ENCODE measurements around the gene RIC8A. TPM values are rescaled to one million over a fixed set of nuclear protein-coding genes. Genes with fewer than 3 reads are reported as not detected.

The RIC8A gene
- total RNA-seq, 1 experiment from 2014 or later, result 180 TPM

DNA sequence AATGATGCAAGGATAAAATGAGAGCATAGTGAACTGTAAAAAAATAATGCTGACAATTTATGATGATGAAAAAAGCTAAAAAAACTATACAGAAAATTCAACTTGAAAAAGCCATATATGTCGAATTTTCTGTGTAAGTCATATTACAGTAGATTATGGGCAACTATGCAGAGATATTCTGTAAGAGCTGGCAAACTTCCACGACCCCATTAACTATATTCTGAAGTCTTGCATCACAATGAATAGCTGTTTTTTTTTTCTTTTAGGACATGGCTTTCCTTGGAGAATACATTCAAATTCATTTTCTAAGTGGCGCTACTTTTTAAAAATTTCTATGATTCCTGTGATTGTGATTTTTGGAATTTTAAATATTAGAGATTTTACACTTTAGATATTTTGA is 47.7 kb downstream of the RIC8A start:
- no peaks in the 10 kb centered on the region for H4K20me1 ChIP-seq (ENCODE audit: low read length)
- POLR2A ChIA-PET (ENCODE audit: unreplicated experiment), result no interaction called here
- H3K9me2 ChIP-seq (replicated peaks; ENCODE audit: low read length), result no peaks in the 10 kb centered on the region
- H3K27me3 ChIP-seq (ENCODE audit: low read length), result no peaks in the 10 kb centered on the region
- H3K4me2 ChIP-seq (ENCODE audit: low read length), result no peak overlapping the region
- no peak overlapping the region for H3K9ac ChIP-seq (ENCODE audit: low read length)
- TF ChIP-seq EZH2phosphoT487 (IDR thresholded peaks at IDR 0.05; ENCODE audit: borderline replicate concordance, low read length) (no peak), EZH2 (IDR thresholded peaks at IDR 0.05; ENCODE audit: low read length, unreplicated experiment) (no peak)
- TF ChIP-seq, protein P1, sequence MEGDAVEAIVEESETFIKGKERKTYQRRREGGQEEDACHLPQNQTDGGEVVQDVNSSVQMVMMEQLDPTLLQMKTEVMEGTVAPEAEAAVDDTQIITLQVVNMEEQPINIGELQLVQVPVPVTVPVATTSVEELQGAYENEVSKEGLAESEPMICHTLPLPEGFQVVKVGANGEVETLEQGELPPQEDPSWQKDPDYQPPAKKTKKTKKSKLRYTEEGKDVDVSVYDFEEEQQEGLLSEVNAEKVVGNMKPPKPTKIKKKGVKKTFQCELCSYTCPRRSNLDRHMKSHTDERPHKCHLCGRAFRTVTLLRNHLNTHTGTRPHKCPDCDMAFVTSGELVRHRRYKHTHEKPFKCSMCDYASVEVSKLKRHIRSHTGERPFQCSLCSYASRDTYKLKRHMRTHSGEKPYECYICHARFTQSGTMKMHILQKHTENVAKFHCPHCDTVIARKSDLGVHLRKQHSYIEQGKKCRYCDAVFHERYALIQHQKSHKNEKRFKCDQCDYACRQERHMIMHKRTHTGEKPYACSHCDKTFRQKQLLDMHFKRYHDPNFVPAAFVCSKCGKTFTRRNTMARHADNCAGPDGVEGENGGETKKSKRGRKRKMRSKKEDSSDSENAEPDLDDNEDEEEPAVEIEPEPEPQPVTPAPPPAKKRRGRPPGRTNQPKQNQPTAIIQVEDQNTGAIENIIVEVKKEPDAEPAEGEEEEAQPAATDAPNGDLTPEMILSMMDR (conservative IDR thresholded peaks at IDR 0.05; ENCODE audit: low read depth, low read length), result no peak
- H3K36me3 ChIP-seq (ENCODE audit: low read depth, low read length), result peaks cover 19% of the 10 kb centered on the region; the same call in 1 of the 2 replicates
- BruUV-seq (replicated peaks), result no TSS peak
- H3K4me1 ChIP-seq (ENCODE audit: insufficient read depth, low read length), result no peaks in the 10 kb centered on the region
- no peaks in the 10 kb centered on the region for H3K9me3 ChIP-seq (ENCODE audit: low read length)
- intact Hi-C loops (cut with micrococcal nuclease), result no loop called here
- CTCF ChIA-PET, result no interaction called here
- ATAC-seq, result no peak
- no peaks in the 10 kb centered on the region for H3K79me2 ChIP-seq (ENCODE audit: low read length)
- H3F3A ChIP-seq (ENCODE audit: low read length, unreplicated experiment), result no peaks in the 10 kb centered on the region
- H3K4me3 ChIP-seq (ENCODE audit: low read length), result no peak overlapping the region
- H2AFZ ChIP-seq (ENCODE audit: low read length), result no peak overlapping the region
- H3K27ac ChIP-seq (ENCODE audit: low read length), result no peak overlapping the region
- no peak for DNase-seq

GRCh38 chr11:255816-256215 is 48.3 kb downstream of the RIC8A start:
- TF ChIP-seq, protein P1 (conservative IDR thresholded peaks at IDR 0.05; ENCODE audit: low read depth, low read length), result no peak
- TF ChIP-seq EZH2 (IDR thresholded peaks at IDR 0.05; ENCODE audit: low read length, unreplicated experiment), result no peak
- TF ChIP-seq EZH2phosphoT487 (IDR thresholded peaks at IDR 0.05; ENCODE audit: borderline replicate concordance, low read length), result no peak
- ChIA-PET POLR2A (ENCODE audit: unreplicated experiment) (no interaction called here), CTCF (no interaction called here)
- intact Hi-C loops (cut with micrococcal nuclease), result no loop called here
- H3K27ac ChIP-seq (ENCODE audit: low read length), result no peak overlapping the region
- DNase-seq, result no peak
- no peak overlapping the region for H3K4me3 ChIP-seq (ENCODE audit: low read length)
- no peak overlapping the region for H3K4me2 ChIP-seq (ENCODE audit: low read length)
- no peaks in the 10 kb centered on the region for H3K27me3 ChIP-seq (ENCODE audit: low read length)
- no peaks in the 10 kb centered on the region for H3K9me3 ChIP-seq (ENCODE audit: low read length)
- H2AFZ ChIP-seq (ENCODE audit: low read length), result no peak overlapping the region
- no peaks in the 10 kb centered on the region for H3K9me2 ChIP-seq (replicated peaks; ENCODE audit: low read length)
- no peaks in the 10 kb centered on the region for H4K20me1 ChIP-seq (ENCODE audit: low read length)
- H3K9ac ChIP-seq (ENCODE audit: low read length), result no peak overlapping the region
- H3K4me1 ChIP-seq (ENCODE audit: insufficient read depth, low read length), result no peaks in the 10 kb centered on the region
- BruUV-seq (replicated peaks), result no TSS peak
- no peaks in the 10 kb centered on the region for H3F3A ChIP-seq (ENCODE audit: low read length, unreplicated experiment)
- H3K79me2 ChIP-seq (ENCODE audit: low read length), result no peaks in the 10 kb centered on the region
- peaks cover 16% of the 10 kb centered on the region; the same call in 1 of the 2 replicates for H3K36me3 ChIP-seq (ENCODE audit: low read depth, low read length)
- ATAC-seq, result no peak

DNA sequence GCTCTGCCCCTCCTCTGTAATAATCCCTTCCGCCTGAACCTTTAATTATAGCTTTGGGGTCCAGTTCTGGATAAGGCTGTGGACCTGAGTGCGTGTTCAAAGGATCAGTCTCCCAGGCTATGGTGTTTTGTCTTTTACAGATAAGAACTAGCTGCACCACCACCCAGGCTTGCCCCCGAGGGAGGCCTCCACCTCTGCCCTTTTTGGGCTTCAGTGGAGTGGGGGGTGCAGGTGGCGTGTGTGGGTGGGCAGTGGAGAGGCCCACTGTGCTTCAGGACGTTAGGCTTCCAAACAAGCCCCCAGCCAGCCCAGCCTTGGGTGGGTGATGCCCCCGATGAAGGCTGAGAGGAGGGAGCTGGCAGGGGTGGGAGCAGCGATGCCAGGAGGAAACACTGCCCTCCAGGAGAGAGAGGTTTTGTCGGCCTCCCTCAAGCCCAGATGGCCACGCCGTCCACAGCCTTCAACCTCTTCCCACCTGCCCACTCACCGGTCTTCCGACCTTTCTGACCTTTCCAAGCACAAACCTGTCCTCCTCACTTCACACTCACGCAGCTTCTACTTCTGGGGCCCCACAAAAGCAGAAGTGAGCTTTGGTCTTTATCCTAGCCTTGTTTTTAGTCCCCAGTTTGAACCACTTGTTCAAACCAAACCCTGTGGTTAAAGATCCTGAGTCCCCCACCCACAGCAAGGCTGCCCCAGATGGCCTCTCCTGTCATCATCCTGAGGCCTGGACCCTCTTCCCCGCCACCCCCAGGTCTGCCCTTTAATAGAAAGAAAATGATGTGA is 49.6 kb downstream of the RIC8A start:
- peaks cover 11% of the 10 kb centered on the region; the same call in 1 of the 2 replicates for H3K36me3 ChIP-seq (ENCODE audit: low read depth, low read length)
- H2AFZ ChIP-seq (ENCODE audit: low read length), result no peak overlapping the region
- no peaks in the 10 kb centered on the region for H3K27me3 ChIP-seq (ENCODE audit: low read length)
- ChIA-PET POLR2A (ENCODE audit: unreplicated experiment) (no interaction called here), CTCF (no interaction called here)
- no peak for TF ChIP-seq EZH2 (IDR thresholded peaks at IDR 0.05; ENCODE audit: low read length, unreplicated experiment)
- TF ChIP-seq, protein P1 (conservative IDR thresholded peaks at IDR 0.05; ENCODE audit: low read depth, low read length), result no peak
- no peak for TF ChIP-seq EZH2phosphoT487 (IDR thresholded peaks at IDR 0.05; ENCODE audit: borderline replicate concordance, low read length)
- DNase-seq (no peak), ATAC-seq (no peak)
- no TSS peak for BruUV-seq (replicated peaks)
- H3K4me3 ChIP-seq (ENCODE audit: low read length), result no peak overlapping the region
- H3K9ac ChIP-seq (ENCODE audit: low read length), result no peak overlapping the region
- H3K27ac ChIP-seq (ENCODE audit: low read length), result no peak overlapping the region
- H3K9me3 ChIP-seq (ENCODE audit: low read length), result no peaks in the 10 kb centered on the region
- no peaks in the 10 kb centered on the region for H3K79me2 ChIP-seq (ENCODE audit: low read length)
- H3K4me1 ChIP-seq (ENCODE audit: insufficient read depth, low read length), result no peaks in the 10 kb centered on the region
- no peaks in the 10 kb centered on the region for H3F3A ChIP-seq (ENCODE audit: low read length, unreplicated experiment)
- intact Hi-C loops (cut with micrococcal nuclease), result no loop called here
- H3K4me2 ChIP-seq (ENCODE audit: low read length), result no peak overlapping the region
- H4K20me1 ChIP-seq (ENCODE audit: low read length), result no peaks in the 10 kb centered on the region
- H3K9me2 ChIP-seq (replicated peaks; ENCODE audit: low read length), result no peaks in the 10 kb centered on the region

Measured in PC-3 (cell line).